ENCODE measurements around the gene RARRES1.

DNA sequence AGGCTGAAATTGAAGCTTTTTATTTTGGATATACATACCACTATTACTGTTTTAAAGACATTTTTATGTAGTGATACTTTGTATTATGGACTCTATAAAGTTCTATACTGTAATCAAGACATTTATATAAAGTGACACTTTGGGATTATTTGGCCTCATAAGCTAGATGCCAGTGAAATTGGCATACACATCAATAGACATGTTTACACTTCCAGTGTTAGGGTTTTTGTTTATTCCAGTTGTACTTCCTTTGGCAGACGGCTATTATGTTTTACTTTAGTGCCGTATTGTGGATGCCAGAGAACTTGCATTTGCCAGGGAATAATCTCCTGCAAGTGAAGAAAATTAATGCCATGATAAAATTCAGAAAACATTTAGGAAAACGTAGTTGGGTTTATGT is 65.8 kb downstream of the RARRES1 start:
- TF ChIP-seq, protein P1, sequence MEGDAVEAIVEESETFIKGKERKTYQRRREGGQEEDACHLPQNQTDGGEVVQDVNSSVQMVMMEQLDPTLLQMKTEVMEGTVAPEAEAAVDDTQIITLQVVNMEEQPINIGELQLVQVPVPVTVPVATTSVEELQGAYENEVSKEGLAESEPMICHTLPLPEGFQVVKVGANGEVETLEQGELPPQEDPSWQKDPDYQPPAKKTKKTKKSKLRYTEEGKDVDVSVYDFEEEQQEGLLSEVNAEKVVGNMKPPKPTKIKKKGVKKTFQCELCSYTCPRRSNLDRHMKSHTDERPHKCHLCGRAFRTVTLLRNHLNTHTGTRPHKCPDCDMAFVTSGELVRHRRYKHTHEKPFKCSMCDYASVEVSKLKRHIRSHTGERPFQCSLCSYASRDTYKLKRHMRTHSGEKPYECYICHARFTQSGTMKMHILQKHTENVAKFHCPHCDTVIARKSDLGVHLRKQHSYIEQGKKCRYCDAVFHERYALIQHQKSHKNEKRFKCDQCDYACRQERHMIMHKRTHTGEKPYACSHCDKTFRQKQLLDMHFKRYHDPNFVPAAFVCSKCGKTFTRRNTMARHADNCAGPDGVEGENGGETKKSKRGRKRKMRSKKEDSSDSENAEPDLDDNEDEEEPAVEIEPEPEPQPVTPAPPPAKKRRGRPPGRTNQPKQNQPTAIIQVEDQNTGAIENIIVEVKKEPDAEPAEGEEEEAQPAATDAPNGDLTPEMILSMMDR (conservative IDR thresholded peaks at IDR 0.05), result no peak
- TF ChIP-seq ZFX (IDR thresholded peaks at IDR 0.05), result no peak
